ENCODE measurements around the gene LRCOL1.

Gene LRCOL1

GRCh38 chr12:132570635-132571034, 39.7 kb downstream of the LRCOL1 start:
- no peak overlapping the region for H3K4me2 ChIP-seq (ENCODE audit: low read length)
- H3K27me3 ChIP-seq (ENCODE audit: low read depth, low read length): no peaks in the 10 kb centered on the region
- H3K36me3 ChIP-seq (replicated peaks; ENCODE audit: low read depth, low read length): peaks cover 24% of the 10 kb centered on the region
- H3K9me3 ChIP-seq (ENCODE audit: insufficient read depth, low read length): no peaks in the 10 kb centered on the region
- H2AFZ ChIP-seq (ENCODE audit: low read depth, low read length): no peak overlapping the region
- peaks cover 29% of the 10 kb centered on the region for H4K20me1 ChIP-seq (ENCODE audit: insufficient read depth, low read length)
- no peak overlapping the region for H3K4me3 ChIP-seq (ENCODE audit: low read length)
- peaks cover 4% of the 10 kb centered on the region for H3K4me1 ChIP-seq (ENCODE audit: low read length)
- no peak for TF ChIP-seq EZH2phosphoT487 (IDR thresholded peaks at IDR 0.05; ENCODE audit: low read depth)
- TF ChIP-seq, protein P1, sequence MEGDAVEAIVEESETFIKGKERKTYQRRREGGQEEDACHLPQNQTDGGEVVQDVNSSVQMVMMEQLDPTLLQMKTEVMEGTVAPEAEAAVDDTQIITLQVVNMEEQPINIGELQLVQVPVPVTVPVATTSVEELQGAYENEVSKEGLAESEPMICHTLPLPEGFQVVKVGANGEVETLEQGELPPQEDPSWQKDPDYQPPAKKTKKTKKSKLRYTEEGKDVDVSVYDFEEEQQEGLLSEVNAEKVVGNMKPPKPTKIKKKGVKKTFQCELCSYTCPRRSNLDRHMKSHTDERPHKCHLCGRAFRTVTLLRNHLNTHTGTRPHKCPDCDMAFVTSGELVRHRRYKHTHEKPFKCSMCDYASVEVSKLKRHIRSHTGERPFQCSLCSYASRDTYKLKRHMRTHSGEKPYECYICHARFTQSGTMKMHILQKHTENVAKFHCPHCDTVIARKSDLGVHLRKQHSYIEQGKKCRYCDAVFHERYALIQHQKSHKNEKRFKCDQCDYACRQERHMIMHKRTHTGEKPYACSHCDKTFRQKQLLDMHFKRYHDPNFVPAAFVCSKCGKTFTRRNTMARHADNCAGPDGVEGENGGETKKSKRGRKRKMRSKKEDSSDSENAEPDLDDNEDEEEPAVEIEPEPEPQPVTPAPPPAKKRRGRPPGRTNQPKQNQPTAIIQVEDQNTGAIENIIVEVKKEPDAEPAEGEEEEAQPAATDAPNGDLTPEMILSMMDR (IDR thresholded peaks at IDR 0.05; ENCODE audit: low read depth, low read length): no peak
- H3K9ac ChIP-seq (ENCODE audit: low read length): no peak overlapping the region
- H3K27ac ChIP-seq (ENCODE audit: low read length): no peak overlapping the region
- H3K79me2 ChIP-seq (ENCODE audit: low read length): peaks cover 23% of the 10 kb centered on the region

DNA sequence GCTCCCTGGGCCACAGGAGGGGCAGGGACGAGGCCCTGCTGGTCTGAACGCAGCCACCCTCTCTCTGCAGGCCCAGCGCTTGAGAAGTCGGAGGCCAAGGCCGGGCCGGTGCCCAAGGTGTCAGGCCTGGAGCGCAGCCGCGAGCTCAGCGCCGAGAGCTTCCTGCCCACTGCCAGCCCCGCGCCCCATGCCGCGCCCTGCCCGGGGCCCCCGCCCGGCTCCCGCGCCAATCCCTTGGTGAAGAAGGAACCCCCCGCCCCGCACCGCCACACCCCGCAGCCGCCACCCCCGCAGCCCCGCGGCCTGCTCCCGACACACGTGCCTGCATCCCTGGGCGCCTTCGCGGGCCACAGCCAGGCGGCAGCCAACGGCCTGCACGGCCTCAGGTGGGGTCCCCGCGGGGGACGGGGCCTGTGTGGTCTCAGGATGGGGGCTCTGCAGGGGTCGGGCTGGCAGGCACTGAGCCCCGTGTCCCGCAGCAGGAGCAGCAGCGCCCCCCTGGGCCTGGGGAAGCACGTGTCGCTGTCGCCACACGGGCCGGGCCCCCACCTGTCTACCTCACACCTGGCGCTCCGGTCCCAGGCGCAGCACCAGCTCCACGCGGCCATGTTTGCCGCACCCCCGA, 40.4 kb downstream of the LRCOL1 start:
- no peak overlapping the region for H3K27ac ChIP-seq (ENCODE audit: low read length)
- H4K20me1 ChIP-seq (ENCODE audit: insufficient read depth, low read length): peaks cover 36% of the 10 kb centered on the region

DNA sequence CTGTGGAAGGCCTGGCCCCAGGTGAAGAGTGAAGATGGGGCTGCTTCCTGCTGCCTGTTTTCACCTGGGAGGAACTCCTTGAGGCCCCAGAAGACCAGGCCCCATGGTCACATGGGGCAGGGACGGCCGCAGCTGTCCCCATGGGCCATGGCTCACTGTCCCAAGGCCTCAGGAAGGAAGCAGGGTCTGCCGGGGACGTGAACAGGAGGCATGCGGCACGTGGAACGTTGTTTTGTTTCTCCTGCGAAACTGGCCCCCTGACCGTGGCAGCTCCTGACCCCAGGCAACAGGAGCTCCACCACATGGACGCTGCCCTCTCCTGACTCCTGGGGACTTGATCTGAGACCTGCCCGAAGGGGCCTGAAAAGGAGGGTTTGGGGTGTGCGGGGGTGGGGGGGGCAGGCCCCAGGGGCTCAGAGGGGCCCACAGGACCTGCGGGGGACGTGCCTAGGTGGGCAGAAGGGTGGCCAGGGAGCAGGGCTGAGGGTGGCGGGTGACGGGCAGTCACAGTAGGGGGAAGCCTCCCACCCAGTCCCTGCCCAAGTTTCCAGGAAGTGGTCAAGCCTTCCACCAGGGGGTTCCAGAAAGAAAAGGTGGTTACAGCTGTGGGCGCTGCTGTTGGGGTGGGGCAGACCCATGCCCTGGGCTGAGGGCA, 41.4 kb downstream of the LRCOL1 start:
- H3K9me3 ChIP-seq (ENCODE audit: insufficient read depth, low read length): no peaks in the 10 kb centered on the region
- H3K4me2 ChIP-seq (ENCODE audit: low read length): no peak overlapping the region
- peaks cover 43% of the 10 kb centered on the region for H4K20me1 ChIP-seq (ENCODE audit: insufficient read depth, low read length)
- H3K79me2 ChIP-seq (ENCODE audit: low read length): peaks cover 38% of the 10 kb centered on the region
- H3K36me3 ChIP-seq (replicated peaks; ENCODE audit: low read depth, low read length): peaks cover 13% of the 10 kb centered on the region
- no peak for TF ChIP-seq EZH2phosphoT487 (IDR thresholded peaks at IDR 0.05; ENCODE audit: low read depth)
- TF ChIP-seq, protein P1 (IDR thresholded peaks at IDR 0.05; ENCODE audit: low read depth, low read length): no peak
- no peak overlapping the region for H3K9ac ChIP-seq (ENCODE audit: low read length)
- H2AFZ ChIP-seq (ENCODE audit: low read depth, low read length): no peak overlapping the region
- H3K4me1 ChIP-seq (ENCODE audit: low read length): no peaks in the 10 kb centered on the region
- no peak overlapping the region for H3K27ac ChIP-seq (ENCODE audit: low read length)
- no peak overlapping the region for H3K4me3 ChIP-seq (ENCODE audit: low read length)
- H3K27me3 ChIP-seq (ENCODE audit: low read depth, low read length): no peaks in the 10 kb centered on the region

More for the DNA sequence above, 40.4 kb downstream of the LRCOL1 start:
- peaks cover 23% of the 10 kb centered on the region for H3K36me3 ChIP-seq (replicated peaks; ENCODE audit: low read depth, low read length)
- no peak overlapping the region for H2AFZ ChIP-seq (ENCODE audit: low read depth, low read length)
- H3K79me2 ChIP-seq (ENCODE audit: low read length): peaks cover 29% of the 10 kb centered on the region
- H3K9me3 ChIP-seq (ENCODE audit: insufficient read depth, low read length): no peaks in the 10 kb centered on the region
- H3K4me3 ChIP-seq (ENCODE audit: low read length): no peak overlapping the region
- no peaks in the 10 kb centered on the region for H3K27me3 ChIP-seq (ENCODE audit: low read depth, low read length)
- TF ChIP-seq, protein P1 (IDR thresholded peaks at IDR 0.05; ENCODE audit: low read depth, low read length): no peak
- no peak for TF ChIP-seq EZH2phosphoT487 (IDR thresholded peaks at IDR 0.05; ENCODE audit: low read depth)
- H3K4me2 ChIP-seq (ENCODE audit: low read length): no peak overlapping the region
- H3K4me1 ChIP-seq (ENCODE audit: low read length): no peaks in the 10 kb centered on the region
- H3K9ac ChIP-seq (ENCODE audit: low read length): no peak overlapping the region

DNA sequence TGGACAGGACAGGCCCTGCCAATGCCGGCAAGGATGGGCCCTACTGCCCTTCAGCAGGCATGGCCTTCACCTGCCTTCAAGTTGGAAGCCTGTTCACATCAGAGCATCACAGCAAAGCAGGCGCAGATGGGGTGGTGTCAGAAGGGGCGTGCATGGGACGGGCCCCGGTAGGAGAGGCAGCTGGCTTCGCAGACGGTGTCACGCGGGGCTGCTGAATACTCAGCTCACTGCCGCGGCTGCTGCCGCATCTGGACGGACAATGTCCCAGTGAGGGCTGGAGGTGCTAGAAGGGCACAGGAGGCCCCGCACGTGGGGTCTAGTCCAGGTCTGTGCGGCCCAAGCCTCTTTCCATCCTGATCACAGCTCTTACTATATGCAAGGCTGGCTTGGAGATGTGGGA, 42.1 kb downstream of the LRCOL1 start:
- Histone ChIP-seq H2AFZ (ENCODE audit: low read depth, low read length) (no peak overlapping the region), H3K79me2 (ENCODE audit: low read length) (peaks cover 45% of the 10 kb centered on the region), H3K4me3 (ENCODE audit: low read length) (no peak overlapping the region), H3K27ac (ENCODE audit: low read length) (no peak overlapping the region), H3K36me3 (replicated peaks; ENCODE audit: low read depth, low read length) (peaks cover 13% of the 10 kb centered on the region), H3K4me2 (ENCODE audit: low read length) (no peak overlapping the region), H3K4me1 (ENCODE audit: low read length) (no peaks in the 10 kb centered on the region), H3K27me3 (ENCODE audit: low read depth, low read length) (no peaks in the 10 kb centered on the region), H3K9me3 (ENCODE audit: insufficient read depth, low read length) (no peaks in the 10 kb centered on the region), H3K9ac (ENCODE audit: low read length) (no peak overlapping the region), H4K20me1 (ENCODE audit: insufficient read depth, low read length) (peaks cover 48% of the 10 kb centered on the region)
- TF ChIP-seq, protein P1 (IDR thresholded peaks at IDR 0.05; ENCODE audit: low read depth, low read length): no peak
- no peak for TF ChIP-seq EZH2phosphoT487 (IDR thresholded peaks at IDR 0.05; ENCODE audit: low read depth)
